Caco-2 (cell line): ENCODE measurements around the gene COQ7. TPM values are rescaled to one million over a fixed set of nuclear protein-coding genes. Genes with fewer than 3 reads are reported as not detected.

Experiments
- BruUV-seq: library from RNA; stranded (reverse); fragments of 400-500 nt; replicated peaks from 2 replicates; lab custom pipeline; 2021; lab: Mats Ljungman, UMichigan
- CTCF ChIA-PET: fragments of 300-600 bp; sonication (Branson Sonifier 250); formaldehyde crosslinking; loops from one replicate; lab custom pipeline; 2022; ENCODE audit warnings: antibody characterized with exemption; lab: Charles Lee
- POLR2A ChIA-PET: fragments of 300-600 bp; sonication (Branson Sonifier 250); formaldehyde crosslinking; loops from one replicate; lab custom pipeline; 2022; ENCODE audit warnings: antibody characterized with exemption; lab: Charles Lee
- DNase-seq, 2 experiments: peaks; one replicate each; pipeline versions ENCODE4 v3.0.0 to v3.0.0-alpha.2; 2020 to 2022
- H3K27me3 ChIP-seq: replicated peaks from 2 replicates; pipeline ENCODE4 v1.6.0; 2011; ENCODE audit warnings: low read length; ENCODE audit not compliant: control insufficient read depth, insufficient read depth
- H3K36me3 ChIP-seq: 2 replicates; pipeline ENCODE4 v1.5.1; 2011; ENCODE audit warnings: low read length; ENCODE audit not compliant: control insufficient read depth, insufficient read depth
- H3K4me1 ChIP-seq: fragments of 250-450 bp; sonication (Bioruptor Pico); 2 replicates; pipeline ENCODE4 v1.5.1; 2020; ENCODE audit warnings: mild to moderate bottlenecking
- H3K4me3 ChIP-seq: 2 replicates; pipeline ENCODE4 v1.5.1; 2011; ENCODE audit warnings: low read depth, mild to moderate bottlenecking, control low read depth, low read length
- H3K9me3 ChIP-seq: fragments of 250-450 bp; sonication (Bioruptor Pico); 2 replicates; pipeline ENCODE4 v1.5.1; 2020; ENCODE audit warnings: mild to moderate bottlenecking, moderate library complexity
- H3K27ac Mint-ChIP-seq: one replicate; pipeline ENCODE4 v1.8.0; 2022; ENCODE audit warnings: mixed read lengths; ENCODE audit not compliant: unreplicated experiment
- H3K27me3 Mint-ChIP-seq: one replicate; pipeline ENCODE4 v1.8.0; 2022; ENCODE audit warnings: mixed read lengths; ENCODE audit not compliant: insufficient read depth, unreplicated experiment
- H3K36me3 Mint-ChIP-seq: one replicate; pipeline ENCODE4 v1.8.0; 2022; ENCODE audit warnings: mild to moderate bottlenecking, mixed read lengths; ENCODE audit not compliant: insufficient read depth, unreplicated experiment
- H3K4me1 Mint-ChIP-seq: one replicate; pipeline ENCODE4 v1.8.0; 2022; ENCODE audit warnings: low read depth, mixed read lengths; ENCODE audit not compliant: unreplicated experiment
- H3K4me3 Mint-ChIP-seq: one replicate; pipeline ENCODE4 v1.8.0; 2022; ENCODE audit warnings: mild to moderate bottlenecking, moderate library complexity, mixed read lengths; ENCODE audit not compliant: unreplicated experiment
- H3K9me3 Mint-ChIP-seq: one replicate; pipeline ENCODE4 v1.8.0; 2022; ENCODE audit warnings: mixed read lengths; ENCODE audit not compliant: unreplicated experiment
- CTCF ChIP-seq, 2 experiments: fragments of 200-600 bp in 1 of 2; IDR thresholded peaks; 1 replicate in 1 of 2; 2 replicates in 1 of 2; pipeline versions ENCODE4 v1.5.1 to v1.8.0; 2011 to 2022; ENCODE audit warnings: antibody characterized with exemption in 1 of 2, control low read depth in 1 of 2, inconsistent platforms in 1 of 2, low read depth in 1 of 2, low read length in 1 of 2, mild to moderate bottlenecking in 1 of 2, moderate library complexity in 1 of 2; ENCODE audit not compliant: insufficient read depth in 1 of 2, severe bottlenecking in 1 of 2, unreplicated experiment in 1 of 2
- intact Hi-C: fragments of 100-400 bp; cut with micrococcal nuclease; formaldehyde crosslinking; loops from one replicate; pipeline ENCODE4 v1.10.0; 2022; ENCODE audit not compliant: unreplicated experiment
- total RNA-seq: library from RNA; stranded (reverse); gene quantifications from 2 replicates; pipeline ENCODE4 v1.2.3, GENCODE V29; 2022

The COQ7 gene
- total RNA-seq, 1 experiment from 2014 or later: 17.3 TPM

GRCh38 chr16:19083670-19084069 lies 16.3 kb downstream of the COQ7 start:
- CTCF ChIA-PET: no interaction called here
- H3K27ac Mint-ChIP-seq: no peak overlapping the region
- intact Hi-C loops: no loop called here

GRCh38 chr16:19084139-19084538 lies 16.7 kb downstream of the COQ7 start:
- POLR2A ChIA-PET: no interaction called here
- Histone ChIP-seq H3K27me3 (no peaks in the 10 kb centered on the region), H3K9me3 (no peaks in the 10 kb centered on the region), H3K4me1 (0 out of 2 replicates have a peak, but pooled peaks cover 10% of the 10 kb centered on the region), H3K4me3 (no peak overlapping the region), H3K36me3 (no peaks in the 10 kb centered on the region)
- no peaks in the 10 kb centered on the region for H3K27me3 Mint-ChIP-seq
- no TSS peak for BruUV-seq
- CTCF ChIA-PET: no interaction called here
- TF ChIP-seq CTCF (IDR thresholded peaks at IDR 0.05; ENCODE audit: insufficient read depth in 1 of 2, low read depth in 1 of 2, low read length in 1 of 2, severe bottlenecking in 1 of 2, unreplicated experiment in 1 of 2): no peak
- no peaks in the 10 kb centered on the region for H3K4me1 Mint-ChIP-seq
- no peaks in the 10 kb centered on the region for H3K36me3 Mint-ChIP-seq
- no peak overlapping the region for H3K4me3 Mint-ChIP-seq
- H3K9me3 Mint-ChIP-seq: no peaks in the 10 kb centered on the region
- H3K27ac Mint-ChIP-seq: no peak overlapping the region
- no peak for DNase-seq
- intact Hi-C loops: no loop called here

More at GRCh38 chr16:19083670-19084069, 16.3 kb downstream of the COQ7 start:
- H3K27me3 Mint-ChIP-seq: no peaks in the 10 kb centered on the region
- no peak for DNase-seq
- H3K27me3 ChIP-seq: no peaks in the 10 kb centered on the region
- H3K4me1 ChIP-seq: 0 out of 2 replicates have a peak, but pooled peaks cover 10% of the 10 kb centered on the region
- no TSS peak for BruUV-seq
- no peaks in the 10 kb centered on the region for H3K9me3 ChIP-seq
- TF ChIP-seq CTCF (IDR thresholded peaks at IDR 0.05; ENCODE audit: insufficient read depth in 1 of 2, low read depth in 1 of 2, low read length in 1 of 2, severe bottlenecking in 1 of 2, unreplicated experiment in 1 of 2): no peak
- no peak overlapping the region for H3K4me3 ChIP-seq
- no peaks in the 10 kb centered on the region for H3K9me3 Mint-ChIP-seq
- H3K4me1 Mint-ChIP-seq: no peaks in the 10 kb centered on the region
- POLR2A ChIA-PET: no interaction called here
- no peaks in the 10 kb centered on the region for H3K36me3 Mint-ChIP-seq
- H3K36me3 ChIP-seq: no peaks in the 10 kb centered on the region
- H3K4me3 Mint-ChIP-seq: no peak overlapping the region

- BruUV-seq: no TSS peak
- Histone ChIP-seq H3K9me3 (no peaks in the 10 kb centered on the region), H3K4me1 (0 out of 2 replicates have a peak, but pooled peaks cover 10% of the 10 kb centered on the region), H3K4me3 (no peak overlapping the region), H3K36me3 (no peaks in the 10 kb centered on the region), H3K27me3 (no peaks in the 10 kb centered on the region)
- no peaks in the 10 kb centered on the region for H3K9me3 Mint-ChIP-seq
- intact Hi-C loops: no loop called here
- H3K27ac Mint-ChIP-seq: no peak overlapping the region
- POLR2A ChIA-PET: interaction anchor here (1.3 kb wide), 1 partner anchor 18 kb away, joined by 3 read pairs; the partner anchor contains the start of gene COQ7
- TF ChIP-seq CTCF (IDR thresholded peaks at IDR 0.05; ENCODE audit: insufficient read depth in 1 of 2, low read depth in 1 of 2, low read length in 1 of 2, severe bottlenecking in 1 of 2, unreplicated experiment in 1 of 2): no peak
- no peaks in the 10 kb centered on the region for H3K4me1 Mint-ChIP-seq
- CTCF ChIA-PET: interaction anchor here (1.1 to 1.5 kb wide), 3 partner anchors 94 to 418 kb away, joined by 3 to 8 read pairs (median 4); no protein-coding TSS in a partner anchor
- H3K27me3 Mint-ChIP-seq: no peaks in the 10 kb centered on the region
- H3K36me3 Mint-ChIP-seq: no peaks in the 10 kb centered on the region
- no peak overlapping the region for H3K4me3 Mint-ChIP-seq
- DNase-seq: no peak
These were observed 17.5 kb downstream of the COQ7 start for GRCh38 chr16:19084879-19085278.
